Muscle layer of duodenum (tissue), 2 donors: ENCODE data around the gene IL19.

Source experiments
- H3K27ac ChIP-seq: one replicate; pipeline ENCODE4 v1.7.0; 2013; ENCODE audit warnings: mild to moderate bottlenecking, low read length
- H3K27me3 ChIP-seq: one replicate; pipeline ENCODE4 v1.7.0; 2013; ENCODE audit warnings: low read depth, mild to moderate bottlenecking, control low read depth, low read length
- H3K36me3 ChIP-seq, 2 donors: one replicate each; pipeline ENCODE4 v1.7.0; 2013; ENCODE audit warnings: low read length in 2 of 2, control low read depth in 1 of 2, mild to moderate bottlenecking in 1 of 2; ENCODE audit not compliant: insufficient read depth in 2 of 2, control insufficient read depth in 1 of 2
- H3K4me1 ChIP-seq, 2 donors: one replicate each; pipeline ENCODE4 v1.7.0; 2013; ENCODE audit warnings: low read length in 2 of 2, mild to moderate bottlenecking in 2 of 2, control low read depth in 1 of 2, moderate library complexity in 1 of 2; ENCODE audit not compliant: insufficient read depth in 2 of 2, control insufficient read depth in 1 of 2
- H3K4me3 ChIP-seq, 2 donors: one replicate each; pipeline ENCODE4 v1.7.0; 2013; ENCODE audit warnings: low read length in 2 of 2, low read depth in 1 of 2, mild to moderate bottlenecking in 1 of 2
- H3K9me3 ChIP-seq, 2 donors: one replicate each; pipeline ENCODE4 v1.7.0; 2013; ENCODE audit warnings: low read length in 2 of 2, control low read depth in 1 of 2, mild to moderate bottlenecking in 1 of 2; ENCODE audit not compliant: control insufficient read depth in 1 of 2
- donor health status: healthy.

The IL19 gene

GRCh38 chr1:206770531-206771337, at the start of gene IL19:
TSS of gene IL19 (plus strand) at chr1:206770773. CDS start at chr1:206836663, 65,890 bp downstream.
- Histone ChIP-seq H3K36me3 (no peaks in the 10 kb centered on the region), H3K4me1 (no peaks in the 10 kb centered on the region), H3K4me3 (peak within 1 kb of the TSS in 1 of 2 donors; percentile 48), H3K27ac (peak within 1 kb of the TSS; percentile 72), H3K27me3 (no peaks in the 10 kb centered on the region), H3K9me3 (no peaks in the 10 kb centered on the region)

DNA sequence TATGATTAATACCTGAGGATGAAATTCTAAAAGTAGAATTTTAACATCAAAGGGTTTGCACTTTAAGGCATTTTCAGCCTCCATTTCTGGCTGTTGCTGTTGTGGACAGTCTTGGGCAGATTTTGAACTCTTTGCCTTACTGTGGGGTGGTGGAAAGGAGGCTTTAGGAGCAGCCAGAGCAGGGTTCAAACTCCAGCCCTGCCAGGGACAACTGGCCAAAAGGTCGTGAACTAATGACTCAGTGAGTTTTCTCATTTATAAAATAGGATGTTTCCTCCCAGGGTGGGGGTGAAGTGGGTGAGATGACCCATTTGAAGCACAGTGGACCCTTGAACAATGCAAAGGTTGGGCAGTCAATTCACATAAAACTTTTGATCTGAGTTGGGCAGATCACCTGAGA, 49.1 kb upstream of the IL19 start:
- Histone ChIP-seq H3K4me3 (no peak overlapping the region), H3K9me3 (no peaks in the 10 kb centered on the region), H3K36me3 (no peaks in the 10 kb centered on the region), H3K27ac (no peak overlapping the region), H3K4me1 (peaks cover 16 to 58% of the 10 kb centered on the region in 2 donors), H3K27me3 (no peaks in the 10 kb centered on the region)

- H3K4me1 ChIP-seq = peaks cover 16 to 58% of the 10 kb centered on the region in 2 donors
Measured at GRCh38 chr1:206722751-206723461, 47.7 kb upstream of the IL19 start.

DNA sequence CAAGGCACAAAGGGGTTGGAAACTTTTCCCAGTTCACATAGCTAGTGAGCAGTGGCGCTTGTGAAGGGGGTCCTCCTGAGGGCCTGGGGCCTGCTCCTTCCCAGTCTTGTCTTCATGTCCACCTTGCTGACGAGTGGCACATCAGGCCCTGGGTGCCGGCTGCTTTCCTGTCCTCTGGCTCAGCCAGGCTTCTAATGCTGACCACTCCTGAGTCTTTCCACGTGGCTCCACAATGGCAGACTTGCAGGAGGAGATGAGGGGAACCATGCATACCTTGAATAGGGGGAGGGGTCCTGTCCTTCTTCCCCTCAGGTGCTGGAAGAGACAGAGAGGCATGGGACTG, 47.1 kb upstream of the IL19 start:
- H3K9me3 ChIP-seq = no peaks in the 10 kb centered on the region
- H3K36me3 ChIP-seq = no peaks in the 10 kb centered on the region
- H3K4me3 ChIP-seq = no peak overlapping the region
- H3K27ac ChIP-seq = no peak overlapping the region
- no peaks in the 10 kb centered on the region for H3K27me3 ChIP-seq
- peaks cover 16 to 63% of the 10 kb centered on the region in 2 donors for H3K4me1 ChIP-seq

More at GRCh38 chr1:206722751-206723461, 47.7 kb upstream of the IL19 start:
- H3K36me3 ChIP-seq = no peaks in the 10 kb centered on the region
- no peak overlapping the region for H3K4me3 ChIP-seq
- no peaks in the 10 kb centered on the region for H3K9me3 ChIP-seq
- H3K27ac ChIP-seq = no peak overlapping the region
- H3K27me3 ChIP-seq = no peaks in the 10 kb centered on the region

- Histone ChIP-seq H3K36me3 (peaks cover 3% of the 10 kb centered on the region in 2 donors), H3K9me3 (no peaks in the 10 kb centered on the region), H3K4me3 (no peak overlapping the region), H3K4me1 (peaks cover 16 to 68% of the 10 kb centered on the region in 2 donors), H3K27ac (peak overlapping the region; percentile 39), H3K27me3 (no peaks in the 10 kb centered on the region)
Measured at GRCh38 chr1:206723805-206724472, 46.6 kb upstream of the IL19 start.

DNA sequence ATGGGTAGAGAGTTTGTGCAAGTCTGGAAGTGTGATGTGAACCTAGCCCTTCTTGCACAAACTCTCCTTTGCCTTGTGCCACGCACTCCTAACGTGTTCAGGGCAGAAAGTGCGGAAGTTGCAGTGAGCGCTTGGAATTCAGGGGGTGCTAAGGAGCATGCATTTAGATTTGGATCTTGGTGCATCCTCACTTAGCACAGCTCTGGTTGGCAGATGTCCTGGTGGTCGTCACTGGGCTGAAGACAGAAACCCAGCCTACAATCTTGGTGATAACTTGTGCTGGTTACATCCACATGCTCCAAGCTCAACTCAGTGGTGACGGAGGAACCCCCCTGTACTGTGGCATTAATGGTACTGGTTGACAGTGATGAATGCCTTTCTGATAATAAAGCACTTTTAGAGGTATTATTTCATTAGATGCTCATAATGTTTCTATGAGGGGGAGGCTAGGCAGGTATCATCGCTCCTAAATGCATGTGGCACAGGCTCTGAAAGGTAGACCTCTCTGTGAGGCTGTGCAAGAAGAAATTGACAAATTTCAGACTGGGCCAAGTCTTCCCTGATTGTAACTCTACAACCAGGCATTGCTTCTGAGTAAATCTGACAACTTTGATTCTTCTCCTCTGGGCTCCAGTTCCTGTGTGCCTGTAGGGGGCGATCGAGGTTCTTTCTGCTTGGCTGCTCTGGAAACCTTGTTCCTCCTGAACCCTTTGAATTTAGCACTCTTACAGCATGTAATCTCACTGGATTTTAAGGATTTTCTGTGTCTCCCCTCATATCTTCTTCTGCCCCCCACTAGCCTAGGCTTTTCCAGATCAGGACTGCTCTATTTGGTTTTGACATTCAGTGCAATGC, 45.2 kb upstream of the IL19 start:
- Histone ChIP-seq H3K4me1 (peaks cover 16 to 60% of the 10 kb centered on the region in 2 donors), H3K4me3 (no peak overlapping the region), H3K9me3 (no peaks in the 10 kb centered on the region), H3K27me3 (no peaks in the 10 kb centered on the region), H3K36me3 (peaks cover 17% of the 10 kb centered on the region in 2 donors), H3K27ac (no peak overlapping the region)

GRCh38 chr1:206727981-206728696, 42.4 kb upstream of the IL19 start:
- Histone ChIP-seq H3K36me3 (peaks cover 44 to 45% of the 10 kb centered on the region in 2 donors), H3K27ac (no peak overlapping the region), H3K9me3 (no peaks in the 10 kb centered on the region), H3K4me1 (peaks cover 10 to 52% of the 10 kb centered on the region in 2 donors), H3K27me3 (no peaks in the 10 kb centered on the region), H3K4me3 (no peak overlapping the region)

GRCh38 chr1:206728697-206728987, 41.9 kb upstream of the IL19 start:
- Histone ChIP-seq H3K9me3 (no peaks in the 10 kb centered on the region), H3K4me1 (peaks cover 5 to 47% of the 10 kb centered on the region in 2 donors), H3K27ac (no peak overlapping the region), H3K4me3 (no peak overlapping the region), H3K27me3 (no peaks in the 10 kb centered on the region), H3K36me3 (peaks cover 46 to 48% of the 10 kb centered on the region in 2 donors)

DNA sequence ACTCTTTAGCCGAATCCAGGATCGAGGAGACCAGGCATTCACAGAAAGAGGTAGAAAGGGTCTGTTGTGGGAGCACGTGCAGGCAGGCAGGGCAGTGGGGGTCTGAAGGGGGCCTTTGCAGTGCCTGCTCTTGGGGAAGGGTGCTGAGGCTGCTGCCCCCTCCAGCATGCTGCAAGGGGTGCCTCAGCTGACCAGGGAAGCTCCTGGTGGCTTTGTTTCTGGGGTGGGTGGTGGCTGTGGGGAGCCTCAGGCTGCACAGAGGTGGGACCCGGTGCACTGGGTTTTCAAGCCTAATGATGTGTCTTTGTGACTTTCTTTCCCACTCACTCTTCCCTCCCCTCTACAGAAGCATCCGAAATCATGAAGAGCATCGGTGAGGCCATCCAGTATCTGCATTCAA, 41.5 kb upstream of the IL19 start:
- Histone ChIP-seq H3K4me3 (no peak overlapping the region), H3K36me3 (peaks cover 46 to 52% of the 10 kb centered on the region in 2 donors), H3K4me1 (peaks cover 1 to 43% of the 10 kb centered on the region in 2 donors), H3K27me3 (no peaks in the 10 kb centered on the region), H3K9me3 (no peaks in the 10 kb centered on the region), H3K27ac (no peak overlapping the region)

- H3K27ac ChIP-seq = no peak overlapping the region
- H3K4me1 ChIP-seq = peaks cover 0 to 38% of the 10 kb centered on the region in 2 donors
- H3K36me3 ChIP-seq = peaks cover 46 to 56% of the 10 kb centered on the region in 2 donors
- no peaks in the 10 kb centered on the region for H3K27me3 ChIP-seq
- no peak overlapping the region for H3K4me3 ChIP-seq
- no peaks in the 10 kb centered on the region for H3K9me3 ChIP-seq
Measured at GRCh38 chr1:206729507-206729906, 41.1 kb upstream of the IL19 start.
